SJCRH30 (cell line): Measurements from ENCODE around the gene CGREF1. TPM values are rescaled to one million over a fixed set of nuclear protein-coding genes. Genes with fewer than 3 reads are reported as not detected.
A peak's percentile ranks its signal among the peaks of the same experiment; 100 is the strongest.

Experiments
- DNase-seq, 2 experiments: peaks; one replicate each; pipeline ENCODE4 v3.0.0-alpha.2; 2015 to 2020
- H3K27ac ChIP-seq: fragments of 250-450 bp; sonication (Bioruptor Pico); 2 replicates; pipeline ENCODE4 v1.5.1; 2020; ENCODE audit warnings: mild to moderate bottlenecking, moderate library complexity
- H3K27me3 ChIP-seq: fragments of 250-450 bp; sonication (Bioruptor Pico); 2 replicates; pipeline ENCODE4 v1.5.1; 2020; ENCODE audit warnings: mild to moderate bottlenecking, moderate library complexity
- H3K36me3 ChIP-seq: fragments of 250-450 bp; sonication (Bioruptor Pico); 2 replicates; pipeline ENCODE4 v1.5.1; 2020; ENCODE audit warnings: mild to moderate bottlenecking, moderate library complexity
- H3K4me1 ChIP-seq: fragments of 250-450 bp; sonication (Bioruptor Pico); 2 replicates; pipeline ENCODE4 v1.5.1; 2020; ENCODE audit warnings: mild to moderate bottlenecking, moderate library complexity
- H3K4me3 ChIP-seq: fragments of 250-450 bp; sonication (Bioruptor Pico); 2 replicates; pipeline ENCODE4 v1.5.1; 2020; ENCODE audit warnings: mild to moderate bottlenecking, moderate library complexity
- H3K9me3 ChIP-seq: fragments of 250-450 bp; sonication (Bioruptor Pico); replicated peaks from 2 replicates; pipeline ENCODE4 v1.5.1; 2020; ENCODE audit warnings: mild to moderate bottlenecking, moderate library complexity
- total RNA-seq: library from RNA; depleted of rRNA; stranded (reverse); fragments of >200 nt; shearing (Covaris generic); gene quantifications from 2 replicates; pipeline ENCODE4 v1.2.3, GENCODE V29; 2014

Gene CGREF1
- total RNA-seq, 1 experiment from 2014 or later: not detected

DNA sequence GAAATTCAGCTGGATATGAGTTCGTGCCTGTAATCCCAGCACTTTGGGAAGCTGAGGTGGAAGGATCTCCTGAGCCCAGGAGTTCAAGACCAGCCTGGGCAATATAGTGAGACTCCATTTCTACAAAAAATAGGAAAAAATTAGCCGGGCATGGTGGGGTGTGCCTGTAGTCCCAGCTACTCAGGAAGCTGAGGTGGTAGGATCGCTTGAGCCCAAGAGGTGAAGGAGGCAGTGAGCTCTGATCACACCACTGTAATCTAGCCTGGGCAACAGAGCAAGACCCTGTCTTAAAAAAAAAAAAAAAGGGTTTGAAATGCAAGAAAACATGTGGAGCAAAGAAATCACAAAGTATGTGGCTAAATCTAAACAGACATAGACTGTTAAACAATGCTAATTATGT lies 9.8 kb downstream of the CGREF1 start:
- no peaks in the 10 kb centered on the region for H3K9me3 ChIP-seq
- no peak overlapping the region for H3K27ac ChIP-seq
- no peak for DNase-seq
- H3K4me1 ChIP-seq: no peaks in the 10 kb centered on the region
- H3K4me3 ChIP-seq: no peak overlapping the region
- H3K36me3 ChIP-seq: no peaks in the 10 kb centered on the region
- peaks cover 30% of the 10 kb centered on the region for H3K27me3 ChIP-seq

DNA sequence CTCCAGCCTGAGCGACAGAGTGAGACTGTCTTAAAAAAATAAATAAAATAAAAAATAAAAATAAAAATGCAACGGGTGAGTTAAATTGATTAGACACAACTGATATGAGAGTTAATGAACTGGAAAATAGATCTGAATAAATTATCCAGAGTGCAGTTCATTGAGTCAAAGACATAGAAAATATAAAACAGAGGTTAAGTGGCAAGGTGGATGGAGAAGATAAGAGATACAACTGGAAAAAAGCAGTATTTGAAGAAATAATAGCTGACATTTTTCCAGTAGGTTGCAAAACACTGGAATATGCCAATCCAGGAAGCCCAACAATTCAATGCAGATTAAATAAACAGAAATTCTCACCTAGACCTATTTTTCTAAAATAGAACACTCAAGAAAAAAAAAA lies 10.7 kb downstream of the CGREF1 start:
- H3K27ac ChIP-seq: no peak overlapping the region
- peaks cover 36% of the 10 kb centered on the region for H3K27me3 ChIP-seq
- no peak for DNase-seq
- H3K4me3 ChIP-seq: no peak overlapping the region
- no peaks in the 10 kb centered on the region for H3K4me1 ChIP-seq
- no peaks in the 10 kb centered on the region for H3K9me3 ChIP-seq
- H3K36me3 ChIP-seq: no peaks in the 10 kb centered on the region

DNA sequence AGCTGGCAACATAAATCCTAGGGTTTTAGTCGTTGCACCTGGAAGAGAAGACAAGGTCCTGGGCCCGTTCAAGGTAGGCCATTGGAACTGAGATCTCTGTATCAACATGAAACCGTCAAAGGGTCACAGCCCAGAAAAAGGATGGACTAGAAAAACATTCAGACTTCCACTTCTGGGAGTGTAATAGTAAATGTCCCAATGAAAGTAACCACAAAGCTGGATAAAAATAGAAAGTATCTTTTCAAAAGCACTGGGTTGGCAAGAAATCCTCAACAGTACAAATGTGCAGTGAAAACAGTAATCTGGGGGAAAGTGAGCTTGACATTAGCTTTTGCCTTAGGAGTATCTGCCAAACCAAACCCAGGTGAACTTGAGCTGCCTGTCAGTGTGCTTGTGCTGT lies 12.9 kb downstream of the CGREF1 start:
- no peaks in the 10 kb centered on the region for H3K36me3 ChIP-seq
- no peaks in the 10 kb centered on the region for H3K4me1 ChIP-seq
- H3K27me3 ChIP-seq: peaks cover 44% of the 10 kb centered on the region
- no peak overlapping the region for H3K27ac ChIP-seq
- no peak for DNase-seq
- no peak overlapping the region for H3K4me3 ChIP-seq
- no peaks in the 10 kb centered on the region for H3K9me3 ChIP-seq

GRCh38 chr2:27102329-27102728 lies 16.6 kb downstream of the CGREF1 start:
- no peak overlapping the region for H3K27ac ChIP-seq
- H3K4me1 ChIP-seq: no peaks in the 10 kb centered on the region
- peaks cover 44% of the 10 kb centered on the region for H3K27me3 ChIP-seq
- H3K4me3 ChIP-seq: no peak overlapping the region
- DNase-seq: no peak
- H3K36me3 ChIP-seq: no peaks in the 10 kb centered on the region
- no peaks in the 10 kb centered on the region for H3K9me3 ChIP-seq

- Histone ChIP-seq H3K36me3 (no peaks in the 10 kb centered on the region), H3K4me3 (no peak overlapping the region), H3K4me1 (no peaks in the 10 kb centered on the region), H3K27ac (no peak overlapping the region), H3K9me3 (no peaks in the 10 kb centered on the region), H3K27me3 (peaks cover 25% of the 10 kb centered on the region)
- DNase-seq: no peak
Measured at GRCh38 chr2:27100036-27100435, 18.9 kb downstream of the CGREF1 start.

GRCh38 chr2:27099334-27099955 lies 19.5 kb downstream of the CGREF1 start:
- peaks cover 19% of the 10 kb centered on the region for H3K27me3 ChIP-seq
- DNase-seq: no peak
- H3K4me3 ChIP-seq: no peak overlapping the region
- no peaks in the 10 kb centered on the region for H3K9me3 ChIP-seq
- no peaks in the 10 kb centered on the region for H3K36me3 ChIP-seq
- no peaks in the 10 kb centered on the region for H3K4me1 ChIP-seq
- no peak overlapping the region for H3K27ac ChIP-seq

DNA sequence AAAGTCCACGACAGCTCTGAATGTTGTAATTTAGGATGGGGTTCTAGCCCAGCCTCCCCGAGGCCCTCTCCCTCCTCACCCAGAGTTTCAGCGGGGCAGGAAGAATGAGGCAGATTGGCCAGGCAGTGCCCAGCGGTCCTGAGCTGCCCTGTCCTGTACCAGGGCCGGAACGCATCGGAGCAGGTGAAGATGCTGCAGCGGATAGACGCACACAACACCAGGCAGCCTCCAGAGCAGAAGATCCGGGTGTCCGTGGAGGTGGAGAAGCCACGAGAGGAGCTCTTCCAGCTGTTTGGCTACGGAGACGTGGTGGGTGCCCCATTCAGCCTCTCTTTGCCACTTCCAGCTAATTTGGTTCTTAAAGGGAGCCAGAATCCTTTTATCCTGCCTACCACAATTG lies 21.6 kb downstream of the CGREF1 start:
- peaks cover 16% of the 10 kb centered on the region for H3K27me3 ChIP-seq
- H3K4me1 ChIP-seq: no peaks in the 10 kb centered on the region
- DNase-seq: no peak
- H3K9me3 ChIP-seq: no peaks in the 10 kb centered on the region
- H3K36me3 ChIP-seq: no peaks in the 10 kb centered on the region
- no peak overlapping the region for H3K27ac ChIP-seq
- no peak overlapping the region for H3K4me3 ChIP-seq

DNA sequence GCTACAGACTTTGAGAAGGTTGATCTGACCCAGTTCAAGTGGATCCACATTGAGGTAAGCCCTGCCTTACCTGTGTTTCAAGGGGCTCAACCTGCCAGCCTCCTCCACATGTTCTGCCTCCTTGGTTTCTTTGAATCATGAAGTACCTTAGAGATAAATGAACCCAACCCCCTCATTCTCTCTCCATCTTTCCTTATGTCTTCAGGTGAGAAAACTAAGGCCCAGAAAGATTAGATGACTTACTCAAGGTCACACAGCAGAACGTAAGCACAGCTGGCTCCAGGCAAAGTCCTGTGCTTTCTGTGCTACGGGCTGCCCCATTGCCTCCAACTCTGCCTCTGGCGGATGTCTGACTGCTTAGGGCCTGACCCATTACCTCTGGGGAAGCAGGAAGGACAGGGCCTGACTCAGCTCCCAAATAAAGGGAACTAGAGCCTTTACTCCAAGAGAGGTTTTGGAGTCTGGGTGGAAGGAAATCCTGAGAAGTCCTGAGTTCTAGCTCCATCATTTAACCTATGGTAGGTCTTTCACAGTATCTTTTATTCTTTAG lies 22.1 kb downstream of the CGREF1 start:
- no peak for DNase-seq
- Histone ChIP-seq H3K27me3 (peaks cover 11% of the 10 kb centered on the region; the same call in 1 of the 2 replicates), H3K4me3 (no peak overlapping the region), H3K9me3 (no peaks in the 10 kb centered on the region), H3K27ac (no peak overlapping the region), H3K4me1 (no peaks in the 10 kb centered on the region), H3K36me3 (no peaks in the 10 kb centered on the region)

- H3K27ac ChIP-seq: no peak overlapping the region
- peak; percentile 70 to 85 for DNase-seq
- no peaks in the 10 kb centered on the region for H3K36me3 ChIP-seq
- peak overlapping the region; percentile 59 for H3K4me3 ChIP-seq
- no peaks in the 10 kb centered on the region for H3K4me1 ChIP-seq
- peaks cover 11% of the 10 kb centered on the region; the same call in 1 of the 2 replicates for H3K27me3 ChIP-seq
- H3K9me3 ChIP-seq: no peaks in the 10 kb centered on the region
Measured at GRCh38 chr2:27095745-27096651, 22.9 kb downstream of the CGREF1 start.

GRCh38 chr2:27095427-27095744 lies 23.5 kb downstream of the CGREF1 start:
- no peaks in the 10 kb centered on the region for H3K9me3 ChIP-seq
- no peak for DNase-seq
- no peaks in the 10 kb centered on the region for H3K4me1 ChIP-seq
- peaks cover 11% of the 10 kb centered on the region; the same call in 1 of the 2 replicates for H3K27me3 ChIP-seq
- H3K27ac ChIP-seq: no peak overlapping the region
- no peaks in the 10 kb centered on the region for H3K36me3 ChIP-seq
- H3K4me3 ChIP-seq: no peak overlapping the region

DNA sequence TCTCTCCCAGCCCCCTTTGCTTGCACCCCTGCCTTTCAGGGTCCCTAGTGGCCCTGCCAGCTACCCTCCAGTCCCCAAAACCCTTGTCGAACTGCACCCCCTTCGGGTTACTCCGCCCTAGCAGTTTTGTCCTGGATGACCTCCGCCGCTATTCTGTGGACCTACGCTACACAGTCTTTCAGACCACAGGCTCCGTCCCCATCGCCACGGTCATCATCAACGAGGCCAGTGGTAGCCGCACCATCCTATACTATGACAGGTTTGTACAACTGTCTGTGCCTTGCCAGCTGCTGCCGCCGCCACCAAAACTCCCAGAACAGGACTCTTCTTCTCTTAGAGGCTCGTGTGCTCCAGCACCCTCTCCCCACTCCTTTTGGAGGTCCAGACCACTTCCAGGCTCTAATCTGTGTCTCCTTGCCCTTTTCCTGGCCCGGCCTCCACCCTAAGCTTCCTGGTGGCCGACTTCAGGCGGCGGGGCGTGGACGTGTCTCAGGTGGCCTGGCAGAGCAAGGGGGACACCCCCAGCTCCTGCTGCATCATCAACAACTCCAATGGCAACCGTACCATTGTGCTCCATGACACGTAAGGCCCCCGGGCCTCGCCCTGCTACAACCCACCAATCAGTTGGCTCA lies 24.5 kb downstream of the CGREF1 start:
- no peak for DNase-seq
- H3K4me3 ChIP-seq: no peak overlapping the region
- peaks cover 14% of the 10 kb centered on the region; the same call in 1 of the 2 replicates for H3K27me3 ChIP-seq
- no peaks in the 10 kb centered on the region for H3K9me3 ChIP-seq
- H3K27ac ChIP-seq: no peak overlapping the region
- H3K36me3 ChIP-seq: no peaks in the 10 kb centered on the region
- H3K4me1 ChIP-seq: no peaks in the 10 kb centered on the region

DNA sequence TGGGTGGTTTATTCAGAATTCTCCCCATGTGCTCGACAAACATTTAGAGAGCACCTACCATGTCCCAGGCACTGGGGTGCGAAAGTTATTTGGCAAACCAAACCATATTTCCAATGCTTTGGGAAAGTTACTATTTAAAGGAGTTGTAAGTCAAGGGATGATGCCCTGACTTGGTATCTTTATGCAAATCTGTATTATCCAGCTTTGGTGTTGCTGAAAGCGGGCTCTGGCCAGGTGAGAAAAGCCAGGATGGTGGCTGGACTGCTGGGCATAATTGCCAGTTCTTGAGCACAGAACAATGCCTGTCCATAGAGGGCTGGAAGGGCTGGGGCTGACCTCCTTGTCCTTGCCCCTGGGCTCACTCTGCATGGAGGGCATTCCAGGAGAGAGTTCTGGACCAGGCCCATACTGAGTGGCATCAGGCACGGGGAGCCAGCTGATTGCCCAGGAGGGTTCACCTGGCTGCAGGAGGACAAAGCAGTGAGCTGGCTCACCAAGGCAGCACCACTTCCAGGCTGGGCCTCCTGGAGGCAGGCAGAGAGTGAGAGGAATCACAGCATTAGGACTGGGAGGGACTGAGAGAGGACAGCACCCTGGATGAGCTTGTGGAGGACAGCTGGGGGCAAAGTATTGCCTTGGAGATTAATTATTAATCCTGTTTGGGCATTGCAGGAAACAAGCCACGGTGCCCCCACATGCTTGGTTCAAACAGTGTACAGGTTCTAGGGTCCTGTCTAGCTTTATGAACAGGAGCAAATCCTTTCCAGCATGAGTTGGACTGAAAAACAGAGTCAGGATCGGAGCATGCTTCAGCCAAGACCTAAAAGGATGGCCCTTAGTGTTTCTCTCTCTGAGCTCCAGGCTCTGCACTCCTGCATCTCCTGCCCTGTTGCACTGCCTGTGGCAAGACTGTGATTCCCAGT lies 25.2 kb downstream of the CGREF1 start:
- Histone ChIP-seq H3K4me3 (no peak overlapping the region), H3K4me1 (no peaks in the 10 kb centered on the region), H3K27ac (no peak overlapping the region), H3K27me3 (peaks cover 19% of the 10 kb centered on the region; the same call in 1 of the 2 replicates), H3K9me3 (no peaks in the 10 kb centered on the region), H3K36me3 (no peaks in the 10 kb centered on the region)
- no peak for DNase-seq

DNA sequence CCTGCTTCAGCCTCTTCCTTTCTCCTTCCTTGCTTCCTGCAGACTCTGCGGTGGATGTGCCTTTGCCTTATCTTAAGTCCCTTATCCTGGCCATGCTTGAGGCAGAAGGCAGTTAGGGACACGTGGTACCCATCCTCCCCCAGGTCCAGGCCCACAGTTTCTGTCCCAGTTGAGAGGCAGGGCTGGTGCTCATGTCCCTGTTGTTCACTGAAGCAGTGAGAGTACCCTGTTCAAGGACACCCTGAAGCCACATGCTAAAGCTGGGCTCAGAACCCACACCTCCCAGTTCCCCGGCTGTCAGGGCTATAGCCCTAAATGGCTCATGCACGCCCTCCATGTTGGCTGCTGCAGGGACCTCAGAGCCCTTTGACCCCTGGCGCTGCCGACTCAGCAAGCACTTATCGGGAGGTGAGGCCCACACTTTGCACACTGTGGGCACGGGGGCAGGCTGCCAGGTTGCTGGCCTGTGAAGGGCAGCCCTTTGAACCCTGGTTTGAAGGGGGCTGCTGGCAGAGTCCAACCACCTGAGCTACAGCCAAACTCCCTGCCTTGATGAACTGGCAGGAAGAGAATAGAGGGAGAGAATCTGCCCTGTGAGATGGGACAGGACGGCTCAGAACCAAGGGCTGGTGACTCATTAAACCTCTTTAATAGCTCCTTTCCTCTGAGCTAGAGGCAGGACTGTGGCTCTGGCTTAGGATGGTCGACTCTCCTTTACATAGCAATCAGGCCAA lies 26.1 kb downstream of the CGREF1 start:
- no peaks in the 10 kb centered on the region for H3K36me3 ChIP-seq
- peaks cover 22% of the 10 kb centered on the region; the same call in 1 of the 2 replicates for H3K27me3 ChIP-seq
- no peaks in the 10 kb centered on the region for H3K9me3 ChIP-seq
- no peaks in the 10 kb centered on the region for H3K4me1 ChIP-seq
- H3K4me3 ChIP-seq: no peak overlapping the region
- no peak for DNase-seq
- H3K27ac ChIP-seq: no peak overlapping the region
